Mesodermal cell (in vitro differentiated cells): ENCODE results near the gene MAGI2.
"Not testable (repeated sequence)": the region's sequence is repeated elsewhere in the genome, so short reads cannot be mapped to it uniquely, and the experiment has no call there.

Source experiments
- H3K27ac ChIP-seq: 2 replicates; pipeline ENCODE4 v1.7.0; 2013; ENCODE audit warnings: mild to moderate bottlenecking, low read depth, low read length, moderate library complexity; ENCODE audit not compliant: severe bottlenecking
- H3K36me3 ChIP-seq: 2 replicates; pipeline ENCODE4 v1.7.1; 2013; ENCODE audit warnings: mild to moderate bottlenecking, low read length, moderate library complexity; ENCODE audit not compliant: control insufficient read depth, insufficient read depth
- H3K4me1 ChIP-seq: one replicate; pipeline ENCODE4 v1.7.1; 2013; ENCODE audit warnings: mild to moderate bottlenecking, low read length; ENCODE audit not compliant: insufficient read depth, control insufficient read depth, poor library complexity, severe bottlenecking
- H3K4me3 ChIP-seq: 2 replicates; pipeline ENCODE4 v1.7.0; 2013; ENCODE audit warnings: low read length, control low read depth, mild to moderate bottlenecking; ENCODE audit not compliant: insufficient read depth, poor library complexity, severe bottlenecking; ENCODE audit errors: extremely low read depth
- H3K9me3 ChIP-seq: 2 replicates; pipeline ENCODE4 v1.7.1; 2013; ENCODE audit warnings: mild to moderate bottlenecking, low read length, moderate library complexity; ENCODE audit not compliant: control insufficient read depth
- WGBS, 2 experiments: methylation state at CpG; one replicate each; pipeline ENCODE4 v1.1.5; 2013; ENCODE audit warnings: missing lambda C conversion rate in 2 of 2; ENCODE audit not compliant: insufficient coverage in 2 of 2; 5-methylcytosine and 5-hydroxymethylcytosine counted together

Gene MAGI2

GRCh38 chr7:78296644-78297371 is 1156.7 kb downstream of the MAGI2 start:
- H3K36me3 ChIP-seq: no peaks in the 10 kb centered on the region
- 91 to 93% methylated on average over 2 to 3 of the region's 5 CpGs for WGBS, 2 experiments
- no peaks in the 10 kb centered on the region for H3K9me3 ChIP-seq
- H3K27ac ChIP-seq: no peak overlapping the region
- H3K4me1 ChIP-seq: no peaks in the 10 kb centered on the region
- no peak overlapping the region for H3K4me3 ChIP-seq

GRCh38 chr7:78296046-78296597 is 1157.3 kb downstream of the MAGI2 start:
- Histone ChIP-seq H3K27ac (no peak overlapping the region), H3K36me3 (no peaks in the 10 kb centered on the region), H3K4me3 (no peak overlapping the region), H3K9me3 (no peaks in the 10 kb centered on the region), H3K4me1 (no peaks in the 10 kb centered on the region)
- 72 to 90% methylated on average over 2 of the region's 2 CpGs for WGBS, 2 experiments

- not testable (repeated sequence) for H3K27ac ChIP-seq, H3K36me3 ChIP-seq, H3K4me3 ChIP-seq, H3K4me1 ChIP-seq, H3K9me3 ChIP-seq
- WGBS, 2 experiments: no CpG with 5 or more reads among the region's 3 CpGs
Observed at GRCh38 chr7:78289471-78289870, 1164.0 kb downstream of the MAGI2 start.

- H3K4me1 ChIP-seq: no peaks in the 10 kb centered on the region
- H3K27ac ChIP-seq: no peak overlapping the region
- no peaks in the 10 kb centered on the region for H3K9me3 ChIP-seq
- no peak overlapping the region for H3K4me3 ChIP-seq
- H3K36me3 ChIP-seq: no peaks in the 10 kb centered on the region
- 56 to 63% methylated on average over 3 of the region's 4 CpGs for WGBS, 2 experiments
Observed at GRCh38 chr7:78284945-78285344, 1168.5 kb downstream of the MAGI2 start.

- Histone ChIP-seq H3K36me3 (no peaks in the 10 kb centered on the region), H3K4me1 (no peaks in the 10 kb centered on the region), H3K4me3 (no peak overlapping the region), H3K27ac (no peak overlapping the region), H3K9me3 (no peaks in the 10 kb centered on the region)
- WGBS, 2 experiments: 100% methylated on average over 1 of the region's 2 CpGs; no CpG with 5 or more reads in 1 of the 2 experiments
Observed at GRCh38 chr7:78280276-78280675, 1173.2 kb downstream of the MAGI2 start.

- H3K9me3 ChIP-seq: no peaks in the 10 kb centered on the region
- no peaks in the 10 kb centered on the region for H3K36me3 ChIP-seq
- H3K27ac ChIP-seq: no peak overlapping the region
- no peak overlapping the region for H3K4me3 ChIP-seq
- WGBS, 2 experiments: 82 to 100% methylated on average over 1 of the region's 1 CpG
- no peaks in the 10 kb centered on the region for H3K4me1 ChIP-seq
Observed at GRCh38 chr7:78279457-78279856, 1174.0 kb downstream of the MAGI2 start.

- Histone ChIP-seq H3K4me1 (no peaks in the 10 kb centered on the region), H3K27ac (no peak overlapping the region), H3K9me3 (no peaks in the 10 kb centered on the region), H3K4me3 (no peak overlapping the region), H3K36me3 (no peaks in the 10 kb centered on the region)
- WGBS, 2 experiments: 89 to 100% methylated on average over 1 to 3 of the region's 4 CpGs
Observed at GRCh38 chr7:78279032-78279431, 1174.4 kb downstream of the MAGI2 start.

- no peaks in the 10 kb centered on the region for H3K4me1 ChIP-seq
- no peak overlapping the region for H3K27ac ChIP-seq
- H3K36me3 ChIP-seq: no peaks in the 10 kb centered on the region
- no peak overlapping the region for H3K4me3 ChIP-seq
- H3K9me3 ChIP-seq: no peaks in the 10 kb centered on the region
- WGBS, 2 experiments: 73 to 83% methylated on average over 1 of the region's 1 CpG
Observed at GRCh38 chr7:78267141-78267540, 1186.3 kb downstream of the MAGI2 start.

GRCh38 chr7:78265486-78265885 is 1188.0 kb downstream of the MAGI2 start:
- H3K4me1 ChIP-seq: no peaks in the 10 kb centered on the region
- H3K9me3 ChIP-seq: no peaks in the 10 kb centered on the region
- no peaks in the 10 kb centered on the region for H3K36me3 ChIP-seq
- no peak overlapping the region for H3K27ac ChIP-seq
- WGBS, 2 experiments: 93 to 96% methylated on average over 2 of the region's 4 CpGs
- H3K4me3 ChIP-seq: no peak overlapping the region

GRCh38 chr7:78265071-78265470 is 1188.4 kb downstream of the MAGI2 start:
- 100% methylated on average over 1 of the region's 2 CpGs; no CpG with 5 or more reads in 1 of the 2 experiments for whole genome bisulfite sequencing, 2 experiments

GRCh38 chr7:78264105-78264504 is 1189.4 kb downstream of the MAGI2 start:
- H3K4me3 ChIP-seq: no peak overlapping the region
- 71 to 100% methylated on average over 1 of the region's 1 CpG for WGBS, 2 experiments
- H3K9me3 ChIP-seq: no peaks in the 10 kb centered on the region
- no peaks in the 10 kb centered on the region for H3K36me3 ChIP-seq
- no peaks in the 10 kb centered on the region for H3K4me1 ChIP-seq
- no peak overlapping the region for H3K27ac ChIP-seq

More at GRCh38 chr7:78265071-78265470, 1188.4 kb downstream of the MAGI2 start:
- no peak overlapping the region for H3K4me3 ChIP-seq
- no peaks in the 10 kb centered on the region for H3K4me1 ChIP-seq
- no peaks in the 10 kb centered on the region for H3K9me3 ChIP-seq
- H3K36me3 ChIP-seq: no peaks in the 10 kb centered on the region
- H3K27ac ChIP-seq: no peak overlapping the region
